Breast epithelium (tissue), 3 donors: ENCODE results near the gene MDGA2.
"Not testable (repeated sequence)": the region's sequence is repeated elsewhere in the genome, so short reads cannot be mapped to it uniquely, and the experiment has no call there.

Experiments
- CTCF ChIP-seq, 3 donors: fragments of 450-650 bp; IDR thresholded peaks; one replicate each; pipeline ENCODE4 v1.5.1; 2016 to 2017; ENCODE audit warnings: antibody characterized with exemption in 3 of 3, mild to moderate bottlenecking in 3 of 3, moderate library complexity in 3 of 3
- POLR2A ChIP-seq: fragments of 450-650 bp; IDR thresholded peaks from one replicate; pipeline ENCODE4 v1.6.1; 2016; ENCODE audit warnings: antibody characterized with exemption, mild to moderate bottlenecking, moderate library complexity
- POLR2AphosphoS5 ChIP-seq, 3 donors: sonication (generic); formaldehyde crosslinking; IDR thresholded peaks; one replicate each; pipeline ENCODE4 v1.6.1; 2017; ENCODE audit warnings: antibody characterized with exemption in 3 of 3

- not testable (repeated sequence) for TF ChIP-seq POLR2AphosphoS5 (IDR thresholded peaks at IDR 0.05); CTCF (IDR thresholded peaks at IDR 0.05); POLR2A
Observed at GRCh38 chr14:47281761-47282160, 393.6 kb downstream of the MDGA2 start.
